ENCODE measurements around the gene BHLHA15. TPM values are rescaled to one million over a fixed set of nuclear protein-coding genes. Genes with fewer than 3 reads are reported as not detected.

The BHLHA15 gene
- total RNA-seq, 1 experiment from 2014 or later, result 1.8 TPM

DNA sequence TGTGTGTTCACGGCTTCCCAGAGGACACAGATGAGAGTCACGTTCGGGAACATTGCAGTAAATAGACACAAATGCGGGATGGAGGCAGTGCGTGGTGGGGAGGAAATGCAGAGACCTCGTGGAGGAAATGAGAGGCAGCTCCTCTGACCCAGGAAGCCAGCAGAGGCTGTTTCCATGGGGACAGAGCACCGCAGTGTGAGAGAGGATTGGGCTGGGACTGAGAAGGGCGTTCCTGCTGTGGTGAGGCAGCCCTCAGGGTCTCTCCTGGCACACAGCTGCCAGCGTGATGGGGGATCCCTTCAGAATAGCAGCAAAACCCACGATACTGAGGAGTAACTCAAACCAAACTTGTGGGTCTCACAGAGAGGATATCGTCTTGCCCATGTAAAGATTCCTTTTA is 21.7 kb upstream of the BHLHA15 start:
- intact Hi-C loops (cut with micrococcal nuclease; ENCODE audit: unreplicated experiment), result no loop called here
- TF ChIP-seq CTCF (IDR thresholded peaks at IDR 0.05; ENCODE audit: unreplicated experiment), result no peak
- Mint-ChIP-seq H3K4me3 (ENCODE audit: low read depth, unreplicated experiment) (no peak overlapping the region), H3K9me3 (ENCODE audit: low read depth, unreplicated experiment) (no peaks in the 10 kb centered on the region), H3K27ac (ENCODE audit: unreplicated experiment) (no peak overlapping the region), H3K27me3 (ENCODE audit: unreplicated experiment) (no peaks in the 10 kb centered on the region), H3K4me1 (ENCODE audit: low read depth, unreplicated experiment) (no peaks in the 10 kb centered on the region), H3K36me3 (ENCODE audit: insufficient read depth, unreplicated experiment) (peaks cover 25% of the 10 kb centered on the region)
- BruUV-seq (replicated peaks), result no TSS peak
- DNase-seq, result no peak
- CTCF ChIA-PET, result no interaction called here

GRCh38 chr7:98191668-98192431 is 19.4 kb upstream of the BHLHA15 start:
- H3K36me3 Mint-ChIP-seq (ENCODE audit: insufficient read depth, unreplicated experiment), result peaks cover 19% of the 10 kb centered on the region
- H3K4me1 Mint-ChIP-seq (ENCODE audit: low read depth, unreplicated experiment), result no peaks in the 10 kb centered on the region
- DNase-seq, result no peak
- TF ChIP-seq CTCF (IDR thresholded peaks at IDR 0.05; ENCODE audit: unreplicated experiment), result no peak
- intact Hi-C loops (cut with micrococcal nuclease; ENCODE audit: unreplicated experiment), result no loop called here
- H3K27ac Mint-ChIP-seq (ENCODE audit: unreplicated experiment), result no peak overlapping the region
- H3K4me3 Mint-ChIP-seq (ENCODE audit: low read depth, unreplicated experiment), result no peak overlapping the region
- no TSS peak for BruUV-seq (replicated peaks)
- CTCF ChIA-PET, result no interaction called here
- no peaks in the 10 kb centered on the region for H3K27me3 Mint-ChIP-seq (ENCODE audit: unreplicated experiment)
- no peaks in the 10 kb centered on the region for H3K9me3 Mint-ChIP-seq (ENCODE audit: low read depth, unreplicated experiment)

GRCh38 chr7:98192781-98193457 is 18.3 kb upstream of the BHLHA15 start:
- intact Hi-C loops (cut with micrococcal nuclease; ENCODE audit: unreplicated experiment), result no loop called here
- no TSS peak for BruUV-seq (replicated peaks)
- Mint-ChIP-seq H3K9me3 (ENCODE audit: low read depth, unreplicated experiment) (peaks cover under 1% of the 10 kb centered on the region), H3K4me1 (ENCODE audit: low read depth, unreplicated experiment) (no peaks in the 10 kb centered on the region), H3K36me3 (ENCODE audit: insufficient read depth, unreplicated experiment) (peaks cover 18% of the 10 kb centered on the region), H3K4me3 (ENCODE audit: low read depth, unreplicated experiment) (no peak overlapping the region), H3K27ac (ENCODE audit: unreplicated experiment) (no peak overlapping the region), H3K27me3 (ENCODE audit: unreplicated experiment) (no peaks in the 10 kb centered on the region)
- CTCF ChIA-PET, result no interaction called here
- no peak for DNase-seq
- TF ChIP-seq CTCF (IDR thresholded peaks at IDR 0.05; ENCODE audit: unreplicated experiment), result no peak

GRCh38 chr7:98193474-98194180 is 17.6 kb upstream of the BHLHA15 start:
- CTCF ChIA-PET, result no interaction called here
- no peaks in the 10 kb centered on the region for H3K27me3 Mint-ChIP-seq (ENCODE audit: unreplicated experiment)

More at GRCh38 chr7:98193474-98194180, 17.6 kb upstream of the BHLHA15 start:
- Mint-ChIP-seq H3K27ac (ENCODE audit: unreplicated experiment) (no peak overlapping the region), H3K9me3 (ENCODE audit: low read depth, unreplicated experiment) (peaks cover 3% of the 10 kb centered on the region), H3K4me3 (ENCODE audit: low read depth, unreplicated experiment) (no peak overlapping the region), H3K4me1 (ENCODE audit: low read depth, unreplicated experiment) (no peaks in the 10 kb centered on the region), H3K36me3 (ENCODE audit: insufficient read depth, unreplicated experiment) (peaks cover 14% of the 10 kb centered on the region)
- no peak for TF ChIP-seq CTCF (IDR thresholded peaks at IDR 0.05; ENCODE audit: unreplicated experiment)
- BruUV-seq (replicated peaks), result no TSS peak
- DNase-seq, result no peak
- intact Hi-C loops (cut with micrococcal nuclease; ENCODE audit: unreplicated experiment), result no loop called here
